ENCODE data around the gene ZNF574. TPM values are rescaled to one million over a fixed set of nuclear protein-coding genes. Genes with fewer than 3 reads are reported as not detected.
"Not testable (repeated sequence)": the region's sequence is repeated elsewhere in the genome, so short reads cannot be mapped to it uniquely, and the experiment has no call there.

Gene ZNF574
- total RNA-seq, 1 donor from 2014 or later: 7.1 TPM

DNA sequence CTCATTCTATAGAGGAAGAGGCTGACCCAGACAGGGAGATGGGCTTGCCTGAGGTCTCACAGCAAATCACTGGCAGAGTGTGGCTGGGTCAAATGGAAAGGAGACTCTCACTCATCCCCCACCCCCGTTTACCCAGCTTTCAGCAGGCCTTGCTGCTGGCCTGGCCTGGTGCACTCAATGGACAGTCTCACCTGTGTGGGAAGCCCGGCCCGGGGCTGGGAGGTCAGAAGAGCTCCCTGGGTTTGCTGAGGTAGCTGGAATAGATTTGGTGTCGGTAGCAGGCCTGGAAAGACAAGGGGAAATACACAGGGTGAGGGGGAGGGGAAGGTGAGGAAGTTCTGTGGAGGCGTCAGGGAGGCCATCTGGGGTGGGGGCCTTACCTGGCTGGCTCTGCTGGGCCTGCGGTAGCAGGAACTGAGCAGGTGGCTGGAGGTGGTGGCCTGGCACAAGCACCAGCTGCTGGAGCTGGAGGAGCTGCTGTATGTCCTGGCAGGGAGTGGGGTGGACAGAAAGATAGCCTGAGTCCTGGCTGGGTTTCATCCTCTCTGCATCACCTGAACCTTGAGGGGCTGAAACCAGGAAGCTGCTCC is 23.5 kb downstream of the ZNF574 start:
- Histone ChIP-seq H3K36me3 (no peaks in the 10 kb centered on the region), H3K4me1 (no peaks in the 10 kb centered on the region), H3K27me3 (ENCODE audit: low read depth) (peaks cover 40% of the 10 kb centered on the region), H3K9me3 (replicated peaks) (no peaks in the 10 kb centered on the region), H3K4me3 (no peak overlapping the region), H3K27ac (replicated peaks) (no peak overlapping the region)
- DNase-seq: no peak
- intact Hi-C loops (cut with micrococcal nuclease): no loop called here
- TF ChIP-seq, protein P1, sequence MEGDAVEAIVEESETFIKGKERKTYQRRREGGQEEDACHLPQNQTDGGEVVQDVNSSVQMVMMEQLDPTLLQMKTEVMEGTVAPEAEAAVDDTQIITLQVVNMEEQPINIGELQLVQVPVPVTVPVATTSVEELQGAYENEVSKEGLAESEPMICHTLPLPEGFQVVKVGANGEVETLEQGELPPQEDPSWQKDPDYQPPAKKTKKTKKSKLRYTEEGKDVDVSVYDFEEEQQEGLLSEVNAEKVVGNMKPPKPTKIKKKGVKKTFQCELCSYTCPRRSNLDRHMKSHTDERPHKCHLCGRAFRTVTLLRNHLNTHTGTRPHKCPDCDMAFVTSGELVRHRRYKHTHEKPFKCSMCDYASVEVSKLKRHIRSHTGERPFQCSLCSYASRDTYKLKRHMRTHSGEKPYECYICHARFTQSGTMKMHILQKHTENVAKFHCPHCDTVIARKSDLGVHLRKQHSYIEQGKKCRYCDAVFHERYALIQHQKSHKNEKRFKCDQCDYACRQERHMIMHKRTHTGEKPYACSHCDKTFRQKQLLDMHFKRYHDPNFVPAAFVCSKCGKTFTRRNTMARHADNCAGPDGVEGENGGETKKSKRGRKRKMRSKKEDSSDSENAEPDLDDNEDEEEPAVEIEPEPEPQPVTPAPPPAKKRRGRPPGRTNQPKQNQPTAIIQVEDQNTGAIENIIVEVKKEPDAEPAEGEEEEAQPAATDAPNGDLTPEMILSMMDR (IDR thresholded peaks at IDR 0.05; ENCODE audit: borderline replicate concordance): no peak

DNA sequence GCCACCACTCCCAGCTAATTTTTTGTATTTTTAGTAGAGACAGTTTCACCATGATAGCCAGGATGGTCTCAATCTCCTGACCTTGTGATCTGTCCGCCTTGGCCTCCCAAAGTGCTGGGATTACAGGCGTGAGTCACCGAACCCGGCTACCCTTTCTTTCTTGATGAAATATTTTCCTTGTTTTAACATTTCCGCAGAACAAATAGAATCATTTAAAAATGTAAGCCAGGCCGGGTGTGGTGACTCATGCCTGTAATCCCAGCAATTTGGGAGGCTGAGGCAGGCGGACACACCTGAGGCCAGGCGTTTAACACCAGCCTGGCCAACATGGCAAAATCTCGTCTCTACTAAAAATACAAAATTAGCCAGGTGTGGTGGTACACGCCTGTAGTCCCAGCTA is 24.3 kb downstream of the ZNF574 start:
- H3K36me3 ChIP-seq; H3K4me3 ChIP-seq; H3K9me3 ChIP-seq (replicated peaks); intact Hi-C loops (cut with micrococcal nuclease); H3K27ac ChIP-seq (replicated peaks); H3K4me1 ChIP-seq; DNase-seq: not testable (repeated sequence)
- H3K27me3 ChIP-seq (ENCODE audit: low read depth): peaks cover 39% of the 10 kb centered on the region

DNA sequence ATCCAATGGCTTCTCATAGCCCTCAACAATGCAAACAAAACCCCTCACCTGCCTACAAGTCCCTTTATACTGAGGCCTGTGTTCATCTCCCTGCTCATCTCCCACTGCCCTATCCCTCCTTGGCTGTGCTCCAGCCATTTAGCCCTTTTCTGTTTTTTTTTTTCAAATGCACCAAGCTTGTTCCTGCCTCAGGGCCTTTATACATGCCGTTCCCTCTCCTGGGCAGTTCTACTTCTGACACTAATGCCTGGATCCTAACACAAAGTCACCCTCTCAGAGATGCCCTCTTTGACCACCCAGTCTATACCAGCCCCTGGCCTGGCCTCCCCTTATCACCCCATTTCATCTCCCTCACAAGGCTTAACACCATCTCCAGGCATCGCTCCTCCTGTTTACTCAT is 26.9 kb downstream of the ZNF574 start:
- H3K27me3 ChIP-seq (ENCODE audit: low read depth): peaks cover 39% of the 10 kb centered on the region
- intact Hi-C loops (cut with micrococcal nuclease): no loop called here

DNA sequence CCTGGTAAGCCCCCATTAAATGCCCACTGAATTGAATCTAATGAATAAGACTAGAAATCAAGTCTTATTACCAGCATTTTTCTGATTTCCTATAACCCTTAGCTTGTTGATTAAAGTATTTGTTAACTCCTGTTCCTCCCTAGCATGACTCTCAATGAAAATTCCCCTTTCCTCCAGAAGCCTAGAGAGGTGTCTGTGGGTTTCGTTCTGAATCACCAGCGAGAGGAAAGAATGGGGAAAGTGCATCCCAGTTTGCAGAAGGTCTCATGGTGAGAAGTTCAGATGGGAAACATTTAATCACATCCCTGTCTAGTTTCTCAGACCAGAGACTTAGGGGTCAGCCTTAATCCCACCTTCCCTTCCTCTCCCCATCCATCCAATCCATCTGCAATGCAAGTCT is 29.4 kb downstream of the ZNF574 start:
- no peak for DNase-seq
- TF ChIP-seq, protein P1 (IDR thresholded peaks at IDR 0.05; ENCODE audit: borderline replicate concordance): no peak

More for the DNA sequence above, 26.9 kb downstream of the ZNF574 start:
- TF ChIP-seq, protein P1 (IDR thresholded peaks at IDR 0.05; ENCODE audit: borderline replicate concordance): no peak
- no peak for DNase-seq
- Histone ChIP-seq H3K36me3 (no peaks in the 10 kb centered on the region), H3K4me3 (no peak overlapping the region), H3K9me3 (replicated peaks) (no peaks in the 10 kb centered on the region), H3K4me1 (no peaks in the 10 kb centered on the region), H3K27ac (replicated peaks) (no peak overlapping the region)

GRCh38 chr19:42108527-42109389 is 32.8 kb downstream of the ZNF574 start:
- Histone ChIP-seq H3K27me3 (ENCODE audit: low read depth) (peaks cover 37% of the 10 kb centered on the region), H3K4me3 (no peak overlapping the region), H3K36me3 (no peaks in the 10 kb centered on the region), H3K4me1 (peaks cover 15% of the 10 kb centered on the region), H3K27ac (replicated peaks) (no peak overlapping the region), H3K9me3 (replicated peaks) (no peaks in the 10 kb centered on the region)
- DNase-seq: peak; percentile 67
- intact Hi-C loops (cut with micrococcal nuclease): no loop called here
- TF ChIP-seq, protein P1 (IDR thresholded peaks at IDR 0.05; ENCODE audit: borderline replicate concordance): peak; percentile 91

More for the DNA sequence above, 29.4 kb downstream of the ZNF574 start:
- no peaks in the 10 kb centered on the region for H3K36me3 ChIP-seq
- H3K9me3 ChIP-seq (replicated peaks): no peaks in the 10 kb centered on the region
- H3K4me1 ChIP-seq: peaks cover 8% of the 10 kb centered on the region
- H3K4me3 ChIP-seq: no peak overlapping the region
- no peak overlapping the region for H3K27ac ChIP-seq (replicated peaks)
- intact Hi-C loops (cut with micrococcal nuclease): no loop called here
- peaks cover 42% of the 10 kb centered on the region for H3K27me3 ChIP-seq (ENCODE audit: low read depth)

DNA sequence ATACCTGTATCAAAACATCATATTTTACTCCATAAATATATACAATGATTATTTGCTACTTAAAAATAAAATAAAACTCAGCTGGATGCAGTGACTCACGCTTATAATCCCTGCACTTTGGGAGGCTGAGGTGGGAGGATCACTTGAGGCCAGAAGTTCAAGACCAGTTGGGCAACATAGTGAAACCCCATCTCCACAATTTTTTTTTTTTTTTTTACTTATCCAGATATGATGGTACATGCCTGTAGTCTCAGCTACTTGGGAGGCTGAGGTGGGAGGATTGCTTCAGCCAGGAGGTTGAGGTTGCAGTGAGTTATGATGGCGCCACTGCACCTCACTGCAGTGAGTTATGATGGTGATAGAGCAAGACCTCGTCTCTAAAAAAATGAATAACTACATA is 33.9 kb downstream of the ZNF574 start:
- H3K4me3 ChIP-seq: no peak overlapping the region
- H3K4me1 ChIP-seq: peaks cover 22% of the 10 kb centered on the region
- H3K9me3 ChIP-seq (replicated peaks): no peaks in the 10 kb centered on the region
- no peak for DNase-seq
- intact Hi-C loops (cut with micrococcal nuclease): no loop called here
- H3K27me3 ChIP-seq (ENCODE audit: low read depth): peaks cover 26% of the 10 kb centered on the region
- H3K27ac ChIP-seq (replicated peaks): no peak overlapping the region
- no peaks in the 10 kb centered on the region for H3K36me3 ChIP-seq
- TF ChIP-seq, protein P1 (IDR thresholded peaks at IDR 0.05; ENCODE audit: borderline replicate concordance): no peak
